ENCODE measurements around the gene SLC22A23.

DNA sequence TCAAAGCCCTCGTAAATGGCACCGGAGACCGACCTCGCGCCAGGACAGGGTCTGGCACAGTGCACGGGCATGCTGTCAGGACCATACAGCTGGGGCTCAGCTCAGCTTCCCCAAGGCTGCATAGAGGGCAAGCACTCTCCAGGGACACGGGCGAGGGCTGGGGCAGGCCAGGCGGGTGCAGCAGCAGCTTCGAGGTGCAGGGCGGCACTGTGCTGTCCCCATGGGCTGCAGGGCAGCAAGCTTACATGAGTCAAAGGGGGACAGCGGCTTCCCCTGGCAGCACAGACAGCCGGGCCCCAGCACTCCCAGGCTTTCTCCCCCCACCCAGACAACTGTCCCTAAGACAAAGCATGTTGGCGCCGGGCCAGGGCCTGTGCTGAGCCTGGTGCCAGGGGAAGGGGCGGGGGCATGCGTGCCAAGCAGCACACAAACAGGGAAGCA is 172.4 kb downstream of the SLC22A23 start:
- TF ChIP-seq, protein P1, sequence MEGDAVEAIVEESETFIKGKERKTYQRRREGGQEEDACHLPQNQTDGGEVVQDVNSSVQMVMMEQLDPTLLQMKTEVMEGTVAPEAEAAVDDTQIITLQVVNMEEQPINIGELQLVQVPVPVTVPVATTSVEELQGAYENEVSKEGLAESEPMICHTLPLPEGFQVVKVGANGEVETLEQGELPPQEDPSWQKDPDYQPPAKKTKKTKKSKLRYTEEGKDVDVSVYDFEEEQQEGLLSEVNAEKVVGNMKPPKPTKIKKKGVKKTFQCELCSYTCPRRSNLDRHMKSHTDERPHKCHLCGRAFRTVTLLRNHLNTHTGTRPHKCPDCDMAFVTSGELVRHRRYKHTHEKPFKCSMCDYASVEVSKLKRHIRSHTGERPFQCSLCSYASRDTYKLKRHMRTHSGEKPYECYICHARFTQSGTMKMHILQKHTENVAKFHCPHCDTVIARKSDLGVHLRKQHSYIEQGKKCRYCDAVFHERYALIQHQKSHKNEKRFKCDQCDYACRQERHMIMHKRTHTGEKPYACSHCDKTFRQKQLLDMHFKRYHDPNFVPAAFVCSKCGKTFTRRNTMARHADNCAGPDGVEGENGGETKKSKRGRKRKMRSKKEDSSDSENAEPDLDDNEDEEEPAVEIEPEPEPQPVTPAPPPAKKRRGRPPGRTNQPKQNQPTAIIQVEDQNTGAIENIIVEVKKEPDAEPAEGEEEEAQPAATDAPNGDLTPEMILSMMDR (IDR thresholded peaks at IDR 0.05), result no peak
- TF ChIP-seq POLR2A (IDR thresholded peaks at IDR 0.05), result no peak
- TF ChIP-seq EP300 (IDR thresholded peaks at IDR 0.05), result no peak
